ENCODE measurements around the gene PTAFR. TPM values are rescaled to one million over a fixed set of nuclear protein-coding genes. Genes with fewer than 3 reads are reported as not detected.
A peak's percentile ranks its signal among the peaks of the same experiment; 100 is the strongest.

The PTAFR gene
- total RNA-seq, 2 donors from 2014 or later: 2.3 to 2.5 TPM

GRCh38 chr1:28195780-28196179 is 19.3 kb upstream of the PTAFR start:
- no peaks in the 10 kb centered on the region for H3K9me3 ChIP-seq
- intact Hi-C loops (cut with DNase I): no loop called here
- no peak overlapping the region for H3K27ac ChIP-seq
- no peak overlapping the region for H3K4me3 ChIP-seq
- no peaks in the 10 kb centered on the region for H3K4me1 ChIP-seq (replicated peaks)
- no peaks in the 10 kb centered on the region for H3K27me3 ChIP-seq (replicated peaks; ENCODE audit: insufficient read depth)
- no peak for DNase-seq (ENCODE audit: low spot score)
- WGBS: 100% methylated on average over 1 of the region's 1 CpG
- peaks cover 0 to 8% of the 10 kb centered on the region in 2 donors for H3K36me3 ChIP-seq
- TF ChIP-seq POLR2AphosphoS5 (IDR thresholded peaks at IDR 0.05) (no peak), CTCF (IDR thresholded peaks at IDR 0.05) (no peak), POLR2A (IDR thresholded peaks at IDR 0.05) (no peak)

GRCh38 chr1:28194326-28195035 is 18.0 kb upstream of the PTAFR start:
- no peaks in the 10 kb centered on the region for H3K4me1 ChIP-seq (replicated peaks)
- peaks cover 0 to 8% of the 10 kb centered on the region in 2 donors for H3K36me3 ChIP-seq
- no peak overlapping the region for H3K27ac ChIP-seq
- DNase-seq (ENCODE audit: low spot score): no peak
- no peaks in the 10 kb centered on the region for H3K27me3 ChIP-seq (replicated peaks; ENCODE audit: insufficient read depth)
- no peak for TF ChIP-seq POLR2AphosphoS5 (IDR thresholded peaks at IDR 0.05)
- no peak for TF ChIP-seq CTCF (IDR thresholded peaks at IDR 0.05)
- TF ChIP-seq POLR2A (IDR thresholded peaks at IDR 0.05): peak; percentile 7
- WGBS: 85% methylated on average over 8 of the region's 8 CpGs
- no peak overlapping the region for H3K4me3 ChIP-seq
- intact Hi-C loops (cut with DNase I): no loop called here
- no peaks in the 10 kb centered on the region for H3K9me3 ChIP-seq

GRCh38 chr1:28193701-28194161 is 17.2 kb upstream of the PTAFR start:
- H3K27me3 ChIP-seq (replicated peaks; ENCODE audit: insufficient read depth): no peaks in the 10 kb centered on the region
- H3K4me3 ChIP-seq: no peak overlapping the region
- no peak overlapping the region for H3K27ac ChIP-seq
- DNase-seq (ENCODE audit: low spot score): no peak
- no peaks in the 10 kb centered on the region for H3K4me1 ChIP-seq (replicated peaks)
- TF ChIP-seq POLR2AphosphoS5 (IDR thresholded peaks at IDR 0.05) (no peak), CTCF (IDR thresholded peaks at IDR 0.05) (no peak), POLR2A (IDR thresholded peaks at IDR 0.05) (no peak)
- H3K9me3 ChIP-seq: no peaks in the 10 kb centered on the region
- intact Hi-C loops (cut with DNase I): no loop called here
- peaks cover 0 to under 1% of the 10 kb centered on the region in 2 donors for H3K36me3 ChIP-seq
- WGBS: 70% methylated on average over 8 of the region's 8 CpGs

- H3K4me3 ChIP-seq: no peak overlapping the region
- WGBS: 73% methylated on average over 12 of the region's 12 CpGs
- no peaks in the 10 kb centered on the region for H3K4me1 ChIP-seq (replicated peaks)
- intact Hi-C loops (cut with DNase I): no loop called here
- no peak for TF ChIP-seq POLR2AphosphoS5 (IDR thresholded peaks at IDR 0.05)
- no peak for TF ChIP-seq POLR2A (IDR thresholded peaks at IDR 0.05)
- no peak for TF ChIP-seq CTCF (IDR thresholded peaks at IDR 0.05)
- DNase-seq (ENCODE audit: low spot score): no peak
- no peaks in the 10 kb centered on the region for H3K9me3 ChIP-seq
- H3K36me3 ChIP-seq: no peaks in the 10 kb centered on the region
- no peak overlapping the region for H3K27ac ChIP-seq
- no peaks in the 10 kb centered on the region for H3K27me3 ChIP-seq (replicated peaks; ENCODE audit: insufficient read depth)
Measured at GRCh38 chr1:28190996-28191645, 14.6 kb upstream of the PTAFR start.
